Measurements from ENCODE around the gene SUPT20H. TPM values are rescaled to one million over a fixed set of nuclear protein-coding genes. Genes with fewer than 3 reads are reported as not detected.

Gene SUPT20H
- total RNA-seq, 1 experiment from 2014 or later: 82.6 TPM

DNA sequence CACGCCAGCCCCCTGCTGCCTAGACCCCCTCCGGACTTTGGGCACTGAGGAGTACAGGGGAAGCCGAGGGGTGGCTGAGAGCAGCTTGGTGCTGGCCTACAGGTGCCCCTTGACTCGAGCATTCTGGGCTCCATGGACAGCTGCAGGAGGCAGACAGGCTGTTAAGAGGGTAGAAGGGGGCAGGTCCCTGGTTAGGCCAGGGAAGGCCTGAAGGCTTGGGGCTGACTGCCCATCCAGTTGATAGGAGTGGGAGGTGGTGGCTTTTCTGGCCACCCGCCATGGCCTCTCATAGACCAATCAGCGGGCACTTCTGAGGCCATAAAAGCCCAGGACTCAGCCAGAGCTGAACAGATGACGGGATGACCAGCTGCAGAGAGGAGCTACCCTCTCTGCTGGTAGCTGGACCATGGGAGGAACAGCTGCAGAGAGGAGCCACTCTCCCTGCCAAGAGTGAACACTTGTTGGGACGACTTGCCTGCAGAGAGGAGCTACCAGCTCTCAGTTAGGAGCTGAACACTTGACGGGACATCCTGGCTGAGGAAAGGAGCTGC is 10.7 kb upstream of the SUPT20H start:
- Histone ChIP-seq H3K4me1 (ENCODE audit: insufficient read depth, low read length, poor library complexity, severe bottlenecking) (no peaks in the 10 kb centered on the region), H3K36me3 (ENCODE audit: insufficient read depth, low read length, poor library complexity, severe bottlenecking) (no peaks in the 10 kb centered on the region), H3K27me3 (replicated peaks; ENCODE audit: insufficient read depth, low read depth, low read length, poor library complexity) (no peaks in the 10 kb centered on the region), H3K9me3 (ENCODE audit: low read depth, low read length, poor library complexity, severe bottlenecking) (no peaks in the 10 kb centered on the region), H3K4me3 (ENCODE audit: low read depth, low read length, poor library complexity, severe bottlenecking) (no peak overlapping the region), H3K27ac (ENCODE audit: low read depth, low read length, poor library complexity, severe bottlenecking) (no peak overlapping the region)
- intact Hi-C loops (cut with micrococcal nuclease; ENCODE audit: unreplicated experiment): loop anchor here (10.0 kb wide), 1 partner anchor 1455 kb away; no protein-coding TSS in a partner anchor
- no TSS peak for BruUV-seq (replicated peaks)
- ChIA-PET CTCF (interaction anchor here (0.6 kb wide), 1 partner anchor 210 kb away, joined by 3 read pairs; no protein-coding TSS in a partner anchor), POLR2A (ENCODE audit: low non-redundant PET) (no interaction called here)
- DNase-seq (ENCODE audit: low spot score): no peak
- TF ChIP-seq EZH2 (IDR thresholded peaks at IDR 0.05; ENCODE audit: borderline replicate concordance, low read depth, low read length, poor library complexity, severe bottlenecking): no peak
- TF ChIP-seq, protein P1, sequence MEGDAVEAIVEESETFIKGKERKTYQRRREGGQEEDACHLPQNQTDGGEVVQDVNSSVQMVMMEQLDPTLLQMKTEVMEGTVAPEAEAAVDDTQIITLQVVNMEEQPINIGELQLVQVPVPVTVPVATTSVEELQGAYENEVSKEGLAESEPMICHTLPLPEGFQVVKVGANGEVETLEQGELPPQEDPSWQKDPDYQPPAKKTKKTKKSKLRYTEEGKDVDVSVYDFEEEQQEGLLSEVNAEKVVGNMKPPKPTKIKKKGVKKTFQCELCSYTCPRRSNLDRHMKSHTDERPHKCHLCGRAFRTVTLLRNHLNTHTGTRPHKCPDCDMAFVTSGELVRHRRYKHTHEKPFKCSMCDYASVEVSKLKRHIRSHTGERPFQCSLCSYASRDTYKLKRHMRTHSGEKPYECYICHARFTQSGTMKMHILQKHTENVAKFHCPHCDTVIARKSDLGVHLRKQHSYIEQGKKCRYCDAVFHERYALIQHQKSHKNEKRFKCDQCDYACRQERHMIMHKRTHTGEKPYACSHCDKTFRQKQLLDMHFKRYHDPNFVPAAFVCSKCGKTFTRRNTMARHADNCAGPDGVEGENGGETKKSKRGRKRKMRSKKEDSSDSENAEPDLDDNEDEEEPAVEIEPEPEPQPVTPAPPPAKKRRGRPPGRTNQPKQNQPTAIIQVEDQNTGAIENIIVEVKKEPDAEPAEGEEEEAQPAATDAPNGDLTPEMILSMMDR (conservative IDR thresholded peaks at IDR 0.05; ENCODE audit: low read depth, low read length): no peak

GRCh38 chr13:37069597-37070103 is 10.2 kb upstream of the SUPT20H start:
- Histone ChIP-seq H3K36me3 (ENCODE audit: insufficient read depth, low read length, poor library complexity, severe bottlenecking) (no peaks in the 10 kb centered on the region), H3K4me1 (ENCODE audit: insufficient read depth, low read length, poor library complexity, severe bottlenecking) (no peaks in the 10 kb centered on the region), H3K9me3 (ENCODE audit: low read depth, low read length, poor library complexity, severe bottlenecking) (no peaks in the 10 kb centered on the region), H3K27ac (ENCODE audit: low read depth, low read length, poor library complexity, severe bottlenecking) (no peak overlapping the region), H3K27me3 (replicated peaks; ENCODE audit: insufficient read depth, low read depth, low read length, poor library complexity) (no peaks in the 10 kb centered on the region), H3K4me3 (ENCODE audit: low read depth, low read length, poor library complexity, severe bottlenecking) (no peak overlapping the region)
- no peak for DNase-seq (ENCODE audit: low spot score)
- TF ChIP-seq, protein P1 (conservative IDR thresholded peaks at IDR 0.05; ENCODE audit: low read depth, low read length): no peak
- no peak for TF ChIP-seq EZH2 (IDR thresholded peaks at IDR 0.05; ENCODE audit: borderline replicate concordance, low read depth, low read length, poor library complexity, severe bottlenecking)
- intact Hi-C loops (cut with micrococcal nuclease; ENCODE audit: unreplicated experiment): loop anchor here (2.0 to 10.0 kb wide), 4 partner anchors 225 to 1455 kb away; no protein-coding TSS in a partner anchor
- ChIA-PET CTCF (interaction anchor here (0.6 kb wide), 1 partner anchor 647 kb away, joined by 5 read pairs; no protein-coding TSS in a partner anchor), POLR2A (ENCODE audit: low non-redundant PET) (no interaction called here)
- BruUV-seq (replicated peaks): no TSS peak

GRCh38 chr13:37068962-37069361 is 9.5 kb upstream of the SUPT20H start:
- Histone ChIP-seq H3K27me3 (replicated peaks; ENCODE audit: insufficient read depth, low read depth, low read length, poor library complexity) (no peaks in the 10 kb centered on the region), H3K27ac (ENCODE audit: low read depth, low read length, poor library complexity, severe bottlenecking) (no peak overlapping the region), H3K36me3 (ENCODE audit: insufficient read depth, low read length, poor library complexity, severe bottlenecking) (no peaks in the 10 kb centered on the region), H3K4me1 (ENCODE audit: insufficient read depth, low read length, poor library complexity, severe bottlenecking) (no peaks in the 10 kb centered on the region), H3K4me3 (ENCODE audit: low read depth, low read length, poor library complexity, severe bottlenecking) (no peak overlapping the region), H3K9me3 (ENCODE audit: low read depth, low read length, poor library complexity, severe bottlenecking) (no peaks in the 10 kb centered on the region)
- ChIA-PET POLR2A (ENCODE audit: low non-redundant PET) (no interaction called here), CTCF (interaction anchor here (0.6 kb wide), 1 partner anchor 647 kb away, joined by 5 read pairs; no protein-coding TSS in a partner anchor)
- TF ChIP-seq, protein P1 (conservative IDR thresholded peaks at IDR 0.05; ENCODE audit: low read depth, low read length): peak; percentile 70
- TF ChIP-seq EZH2 (IDR thresholded peaks at IDR 0.05; ENCODE audit: borderline replicate concordance, low read depth, low read length, poor library complexity, severe bottlenecking): no peak
- DNase-seq (ENCODE audit: low spot score): peak; percentile 50
- intact Hi-C loops (cut with micrococcal nuclease; ENCODE audit: unreplicated experiment): loop anchor here (2.0 to 10.0 kb wide), 3 partner anchors 224 to 1084 kb away; no protein-coding TSS in a partner anchor
- no TSS peak for BruUV-seq (replicated peaks)

Data from A673 (cell line).